IMR-90 (cell line): ENCODE data around the gene TNNI2. TPM values are rescaled to one million over a fixed set of nuclear protein-coding genes. Genes with fewer than 3 reads are reported as not detected.

Experiments
- ATAC-seq: fragments of 200-7000 bp; cut with Tn5 transposase; 2 replicates; pipeline ENCODE4 v1.9.1; 2020; ENCODE audit warnings: low read depth, mild to moderate bottlenecking, moderate library complexity
- BruUV-seq: library from RNA; stranded (reverse); fragments of 400-500 nt; replicated peaks from 2 replicates; lab custom pipeline; 2021; lab: Mats Ljungman, UMichigan
- CTCF ChIA-PET: fragments of 300-600 bp; formaldehyde crosslinking; extraction: SDS; loops from one replicate; lab custom pipeline; 2021; ENCODE audit warnings: antibody characterized with exemption; lab: Yijun Ruan, JAX
- POLR2A ChIA-PET: fragments of 300-600 bp; sonication (Branson Sonifier 250); formaldehyde crosslinking; loops from one replicate; lab custom pipeline; 2022; ENCODE audit warnings: antibody characterized with exemption; ENCODE audit not compliant: unreplicated experiment; lab: Charles Lee
- DNase-seq: peaks from one replicate; pipeline ENCODE4 v3.0.0; 2013
- H2AFZ ChIP-seq: replicated peaks from 2 replicates; pipeline ENCODE3; 2013; ENCODE audit warnings: low read length, mild to moderate bottlenecking; ENCODE audit not compliant: poor library complexity
- H2AK5ac ChIP-seq: 2 replicates; pipeline ENCODE4 v1.6.1; 2013; ENCODE audit warnings: low read depth, low read length, inconsistent platforms
- H2AK9ac ChIP-seq: replicated peaks from 2 replicates; pipeline ENCODE3; 2013; ENCODE audit warnings: mild to moderate bottlenecking, low read depth, low read length, moderate library complexity; ENCODE audit not compliant: poor library complexity
- H2BK120ac ChIP-seq: 2 replicates; pipeline ENCODE4 v1.6.1; 2013; ENCODE audit warnings: low read depth, low read length, inconsistent platforms
- H2BK15ac ChIP-seq: 3 replicates; pipeline ENCODE4 v1.6.1; 2013; ENCODE audit warnings: low read depth, low read length, inconsistent platforms
- H2BK20ac ChIP-seq: 2 replicates; pipeline ENCODE4 v1.6.1; 2013; ENCODE audit warnings: low read depth, mild to moderate bottlenecking, inconsistent platforms, low read length, moderate library complexity
- H2BK5ac ChIP-seq: 2 replicates; pipeline ENCODE4 v1.6.1; 2013; ENCODE audit warnings: mild to moderate bottlenecking, low read depth, low read length, inconsistent platforms; ENCODE audit not compliant: poor library complexity, severe bottlenecking
- H3K14ac ChIP-seq: replicated peaks from 2 replicates; pipeline ENCODE4 v1.6.1; 2013; ENCODE audit warnings: low read depth, low read length, inconsistent platforms
- H3K18ac ChIP-seq: 2 replicates; pipeline ENCODE4 v1.6.1; 2013; ENCODE audit warnings: low read depth, low read length, control low read depth
- H3K23ac ChIP-seq: 2 replicates; pipeline ENCODE4 v1.6.1; 2013; ENCODE audit warnings: low read depth, low read length, inconsistent platforms
- H3K27ac ChIP-seq: 2 replicates; pipeline ENCODE4 v1.5.1; 2013; ENCODE audit warnings: mild to moderate bottlenecking, control low read depth, low read length; ENCODE audit not compliant: insufficient read depth
- H3K27me3 ChIP-seq: 2 replicates; pipeline ENCODE4 v1.6.1; 2013; ENCODE audit warnings: low read length; ENCODE audit not compliant: control insufficient read depth, insufficient read depth
- H3K36me3 ChIP-seq: 2 replicates; pipeline ENCODE4 v1.6.1; 2013; ENCODE audit warnings: low read length, mixed read lengths; ENCODE audit not compliant: control insufficient read depth, insufficient read depth
- H3K4ac ChIP-seq: 2 replicates; pipeline ENCODE4 v1.6.1; 2013; ENCODE audit warnings: low read depth, low read length, inconsistent platforms
- H3K4me1 ChIP-seq: 2 replicates; pipeline ENCODE4 v1.6.1; 2013; ENCODE audit warnings: low read length, mixed read lengths; ENCODE audit not compliant: control insufficient read depth, insufficient read depth
- H3K4me2 ChIP-seq: 2 replicates; pipeline ENCODE4 v1.6.1; 2013; ENCODE audit warnings: low read depth, mild to moderate bottlenecking, control low read depth, low read length, moderate library complexity
- H3K4me3 ChIP-seq: 2 replicates; pipeline ENCODE4 v1.5.1; 2013; ENCODE audit warnings: low read depth, mild to moderate bottlenecking, control low read depth, low read length, moderate library complexity; ENCODE audit not compliant: insufficient read depth
- H3K56ac ChIP-seq: 2 replicates; pipeline ENCODE4 v1.6.1; 2013; ENCODE audit warnings: low read length, inconsistent platforms; ENCODE audit not compliant: insufficient read depth; ENCODE audit errors: extremely low read depth
- H3K79me1 ChIP-seq, 2 experiments: 2 replicates each; pipeline ENCODE4 v1.6.1; 2013; ENCODE audit warnings: low read length in 2 of 2, inconsistent platforms in 1 of 2, low read depth in 1 of 2
- H3K9ac ChIP-seq: 2 replicates; pipeline ENCODE4 v1.6.1; 2013; ENCODE audit warnings: low read depth, low read length, control low read depth
- H3K9me1 ChIP-seq: 2 replicates; pipeline ENCODE4 v1.6.1; 2013; ENCODE audit warnings: low read length, inconsistent platforms; ENCODE audit not compliant: insufficient read depth
- H3K9me3 ChIP-seq: 2 replicates; pipeline ENCODE4 v1.6.1; 2013; ENCODE audit warnings: low read length; ENCODE audit not compliant: control insufficient read depth, insufficient read depth
- H4K20me1 ChIP-seq: 2 replicates; pipeline ENCODE4 v1.6.1; 2013; ENCODE audit warnings: low read length, inconsistent platforms; ENCODE audit not compliant: insufficient read depth
- H4K5ac ChIP-seq: 2 replicates; pipeline ENCODE4 v1.6.1; 2013; ENCODE audit warnings: mild to moderate bottlenecking, low read depth, low read length, control low read depth
- H4K8ac ChIP-seq, 2 experiments: 2 replicates each; pipeline ENCODE4 v1.6.1; 2013; ENCODE audit warnings: low read depth in 2 of 2, low read length in 2 of 2, control low read depth in 1 of 2, inconsistent platforms in 1 of 2
- H4K91ac ChIP-seq: 2 replicates; pipeline ENCODE4 v1.6.1; 2013; ENCODE audit warnings: low read depth, low read length, inconsistent platforms; ENCODE audit not compliant: insufficient read depth
- BHLHE40 ChIP-seq: fragments of 150-350 bp; IDR thresholded peaks from 2 replicates; pipeline ENCODE4 v1.6.1; 2016; ENCODE audit warnings: mild to moderate bottlenecking, low read depth, low read length
- CEBPB ChIP-seq: IDR thresholded peaks from 2 replicates; pipeline ENCODE4 v1.6.1; 2012; ENCODE audit warnings: low read depth, low read length, improper control_type of control experiment
- FOS ChIP-seq: fragments of 150-350 bp; IDR thresholded peaks from 2 replicates; pipeline ENCODE4 v1.6.1; 2016; ENCODE audit warnings: low read depth, low read length
- MAFK ChIP-seq: IDR thresholded peaks from 2 replicates; pipeline ENCODE4 v1.6.1; 2012; ENCODE audit warnings: low read depth, low read length, improper control_type of control experiment
- MAZ ChIP-seq: IDR thresholded peaks from 2 replicates; pipeline ENCODE4 v1.6.1; 2012; ENCODE audit warnings: low read depth, mild to moderate bottlenecking, low read length, improper control_type of control experiment, moderate library complexity, borderline replicate concordance
- MXI1 ChIP-seq: IDR thresholded peaks from 2 replicates; pipeline ENCODE4 v1.6.1; 2012; ENCODE audit warnings: low read depth, mild to moderate bottlenecking, low read length, moderate library complexity, borderline replicate concordance
- POLR2A ChIP-seq: IDR thresholded peaks from 2 replicates; pipeline ENCODE4 v1.6.1; 2012; ENCODE audit warnings: mild to moderate bottlenecking, low read depth, low read length
- RAD21 ChIP-seq: IDR thresholded peaks from 2 replicates; pipeline ENCODE4 v1.6.1; 2012; ENCODE audit warnings: low read length, improper control_type of control experiment
- RCOR1 ChIP-seq: IDR thresholded peaks from 2 replicates; pipeline ENCODE4 v1.6.1; 2012; ENCODE audit warnings: mild to moderate bottlenecking, low read length, improper control_type of control experiment; ENCODE audit not compliant: insufficient replicate concordance
- RFX5 ChIP-seq: IDR thresholded peaks from 2 replicates; pipeline ENCODE4 v1.8.0; 2012; ENCODE audit warnings: low read depth, mild to moderate bottlenecking, low read length, moderate library complexity
- SMC3 ChIP-seq: fragments of 150-350 bp; IDR thresholded peaks from 2 replicates; pipeline ENCODE4 v1.6.1; 2016; ENCODE audit warnings: low read depth, mild to moderate bottlenecking, antibody characterized with exemption, low read length, moderate library complexity
- WGBS, 2 experiments: methylation state at CpG; one replicate each; pipeline versions ENCODE4 v1.1.5 to v1.1.7; 2013; ENCODE audit warnings: missing lambda C conversion rate in 2 of 2; ENCODE audit not compliant: insufficient read length in 1 of 2; ENCODE audit errors: extremely low coverage in 2 of 2; 5-methylcytosine and 5-hydroxymethylcytosine counted together
- dilution Hi-C: fragments of 300-500 bp; cut with HindIII; formaldehyde crosslinking; loops from one replicate; pipeline ENCODE4 v1.14.3; 2018; ENCODE audit warnings: low sequenced_read_pairs; ENCODE audit not compliant: unreplicated experiment
- in situ Hi-C: fragments of 300-500 bp; cut with MboI; formaldehyde crosslinking; loops from 3 replicates; pipeline ENCODE4 v1.14.3; 2019; ENCODE audit warnings: low sequenced_read_pairs, inconsistent platforms, mixed read lengths
- intact Hi-C: fragments of 100-400 bp; cut with micrococcal nuclease; formaldehyde crosslinking; loops from 2 replicates; pipeline ENCODE4 v1.10.0; 2022
- polyA plus RNA-seq, 3 experiments: library from polyadenylated mRNA; depleted of rRNA; stranded (reverse); fragments of >200 nt; gene quantifications; 2 replicates each; pipeline ENCODE4 v1.2.3, GENCODE V29; 2012; ENCODE audit warnings: low replicate concordance in 1 of 3
- total RNA-seq: library from RNA; depleted of rRNA; stranded (reverse); fragments of >200 nt; gene quantifications from 2 replicates; pipeline ENCODE4 v1.2.3, GENCODE V29; 2012
- TF ChIP-seq, protein P1 (sequence below): fragments of 150-350 bp; IDR thresholded peaks from 2 replicates; pipeline ENCODE4 v1.6.1; 2016; ENCODE audit warnings: low read depth, mild to moderate bottlenecking, low read length, moderate library complexity, borderline replicate concordance
- TF ChIP-seq, protein P2 (sequence below): fragments of 150-350 bp; IDR thresholded peaks from 2 replicates; pipeline ENCODE4 v1.6.1; 2017; ENCODE audit warnings: mild to moderate bottlenecking, antibody characterized with exemption, low read length, low read depth
- TF ChIP-seq, protein P3 (sequence below): conservative IDR thresholded peaks from 2 replicates; pipeline ENCODE4 v1.5.1; 2012; ENCODE audit warnings: mild to moderate bottlenecking, low read depth, low read length, improper control_type of control experiment

The TNNI2 gene
- total and polyA plus RNA-seq, 2 of the 4 experiments (the other 2 are of a cell fraction): not detected

- POLR2A ChIA-PET: no interaction called here
- Histone ChIP-seq H3K4me3 (no peak overlapping the region), H4K20me1 (no peaks in the 10 kb centered on the region), H3K36me3 (no peaks in the 10 kb centered on the region), H3K27me3 (peaks cover 40% of the 10 kb centered on the region), H2BK120ac (no peak overlapping the region), H3K14ac (no peak overlapping the region), H4K91ac (no peak overlapping the region), H3K9ac (no peak overlapping the region), H2BK5ac (no peak overlapping the region), H4K5ac (no peak overlapping the region), H3K9me1 (no peaks in the 10 kb centered on the region), H2BK15ac (no peak overlapping the region), H3K4ac (no peak overlapping the region), H2AK5ac (no peak overlapping the region), H3K23ac (no peak overlapping the region), H3K56ac (no peak overlapping the region), H4K8ac (no peak overlapping the region), H2AFZ (no peak overlapping the region), H3K9me3 (no peaks in the 10 kb centered on the region), H3K4me1 (no peaks in the 10 kb centered on the region), H2AK9ac (no peak overlapping the region), H3K4me2 (no peak overlapping the region), H2BK20ac (no peak overlapping the region), H3K79me1 (no peaks in the 10 kb centered on the region), H3K27ac (no peak overlapping the region), H3K18ac (no peak overlapping the region)
- no peak for ATAC-seq
- 60% methylated on average over 2 of the region's 6 CpGs; no CpG with 5 or more reads in 1 of the 2 experiments for WGBS, 2 experiments
- TF ChIP-seq FOS: no peak
- TF ChIP-seq BHLHE40: no peak
- TF ChIP-seq RAD21: no peak
- TF ChIP-seq MAFK: no peak
- no peak for TF ChIP-seq RCOR1
- no peak for TF ChIP-seq POLR2A
- no peak for TF ChIP-seq CEBPB
- TF ChIP-seq, protein P1, sequence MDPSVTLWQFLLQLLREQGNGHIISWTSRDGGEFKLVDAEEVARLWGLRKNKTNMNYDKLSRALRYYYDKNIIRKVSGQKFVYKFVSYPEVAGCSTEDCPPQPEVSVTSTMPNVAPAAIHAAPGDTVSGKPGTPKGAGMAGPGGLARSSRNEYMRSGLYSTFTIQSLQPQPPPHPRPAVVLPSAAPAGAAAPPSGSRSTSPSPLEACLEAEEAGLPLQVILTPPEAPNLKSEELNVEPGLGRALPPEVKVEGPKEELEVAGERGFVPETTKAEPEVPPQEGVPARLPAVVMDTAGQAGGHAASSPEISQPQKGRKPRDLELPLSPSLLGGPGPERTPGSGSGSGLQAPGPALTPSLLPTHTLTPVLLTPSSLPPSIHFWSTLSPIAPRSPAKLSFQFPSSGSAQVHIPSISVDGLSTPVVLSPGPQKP: no peak
- TF ChIP-seq RFX5: no peak
- TF ChIP-seq, protein P2, sequence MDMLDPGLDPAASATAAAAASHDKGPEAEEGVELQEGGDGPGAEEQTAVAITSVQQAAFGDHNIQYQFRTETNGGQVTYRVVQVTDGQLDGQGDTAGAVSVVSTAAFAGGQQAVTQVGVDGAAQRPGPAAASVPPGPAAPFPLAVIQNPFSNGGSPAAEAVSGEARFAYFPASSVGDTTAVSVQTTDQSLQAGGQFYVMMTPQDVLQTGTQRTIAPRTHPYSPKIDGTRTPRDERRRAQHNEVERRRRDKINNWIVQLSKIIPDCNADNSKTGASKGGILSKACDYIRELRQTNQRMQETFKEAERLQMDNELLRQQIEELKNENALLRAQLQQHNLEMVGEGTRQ: no peak
- TF ChIP-seq MAZ: no peak
- TF ChIP-seq MXI1: no peak
- TF ChIP-seq, protein P3, sequence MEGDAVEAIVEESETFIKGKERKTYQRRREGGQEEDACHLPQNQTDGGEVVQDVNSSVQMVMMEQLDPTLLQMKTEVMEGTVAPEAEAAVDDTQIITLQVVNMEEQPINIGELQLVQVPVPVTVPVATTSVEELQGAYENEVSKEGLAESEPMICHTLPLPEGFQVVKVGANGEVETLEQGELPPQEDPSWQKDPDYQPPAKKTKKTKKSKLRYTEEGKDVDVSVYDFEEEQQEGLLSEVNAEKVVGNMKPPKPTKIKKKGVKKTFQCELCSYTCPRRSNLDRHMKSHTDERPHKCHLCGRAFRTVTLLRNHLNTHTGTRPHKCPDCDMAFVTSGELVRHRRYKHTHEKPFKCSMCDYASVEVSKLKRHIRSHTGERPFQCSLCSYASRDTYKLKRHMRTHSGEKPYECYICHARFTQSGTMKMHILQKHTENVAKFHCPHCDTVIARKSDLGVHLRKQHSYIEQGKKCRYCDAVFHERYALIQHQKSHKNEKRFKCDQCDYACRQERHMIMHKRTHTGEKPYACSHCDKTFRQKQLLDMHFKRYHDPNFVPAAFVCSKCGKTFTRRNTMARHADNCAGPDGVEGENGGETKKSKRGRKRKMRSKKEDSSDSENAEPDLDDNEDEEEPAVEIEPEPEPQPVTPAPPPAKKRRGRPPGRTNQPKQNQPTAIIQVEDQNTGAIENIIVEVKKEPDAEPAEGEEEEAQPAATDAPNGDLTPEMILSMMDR: no peak
- no peak for TF ChIP-seq SMC3
- no peak for DNase-seq
- intact Hi-C loops: loop anchor here (5.0 kb wide), 1 partner anchor 70 kb away; no protein-coding TSS in a partner anchor
- no TSS peak for BruUV-seq
- dilution Hi-C loops: no loop called here
- CTCF ChIA-PET: no interaction called here
- in situ Hi-C loops: no loop called here
Measured at GRCh38 chr11:1791912-1792311, 46.9 kb upstream of the TNNI2 start.
